ENCODE data around the gene KRT13.

GRCh38 chr17:41519501-41520224 lies 14.3 kb upstream of the KRT13 start:
- no peak for TF ChIP-seq POLR2A (IDR thresholded peaks at IDR 0.05)
- TF ChIP-seq CTCF (IDR thresholded peaks at IDR 0.05), result no peak

Data from heart left ventricle (tissue), 13 donors.